SIG-M5 (cell line): ENCODE measurements around the gene PLPP7.
"Not testable (repeated sequence)": the region's sequence is repeated elsewhere in the genome, so short reads cannot be mapped to it uniquely, and the experiment has no call there.

Experiments used
- DNase-seq: peaks from one replicate; lab custom pipeline; 2025; lab: John Stamatoyannopoulos, UW

The PLPP7 gene

GRCh38 chr9:131266266-131267229 lies 23.0 kb upstream of the PLPP7 start:
- no peak for DNase-seq

- peak; percentile 70 for DNase-seq
Observed at GRCh38 chr9:131270171-131271015, 19.1 kb upstream of the PLPP7 start.

- not testable (repeated sequence) for DNase-seq
Observed at GRCh38 chr9:131271016-131271273, 18.6 kb upstream of the PLPP7 start.

- DNase-seq = no peak
Observed at GRCh38 chr9:131271506-131271931, 18.0 kb upstream of the PLPP7 start.

- DNase-seq = no peak
Observed at GRCh38 chr9:131272212-131272611, 17.3 kb upstream of the PLPP7 start.

GRCh38 chr9:131273146-131273855 lies 16.2 kb upstream of the PLPP7 start:
- no peak for DNase-seq

GRCh38 chr9:131273856-131274673 lies 15.5 kb upstream of the PLPP7 start:
- no peak for DNase-seq

- DNase-seq = no peak
Observed at GRCh38 chr9:131274674-131275331, 14.7 kb upstream of the PLPP7 start.

GRCh38 chr9:131275332-131276093 lies 14.0 kb upstream of the PLPP7 start:
- DNase-seq = no peak

GRCh38 chr9:131276094-131276888 lies 13.2 kb upstream of the PLPP7 start, which contains the start of gene FAM78A:
FAM78A (minus strand) TSS chr9:131276510; CDS start chr9:131276179, 331 bp downstream.
- no peak for DNase-seq

GRCh38 chr9:131276891-131277286 lies 12.6 kb upstream of the PLPP7 start:
- DNase-seq = no peak

GRCh38 chr9:131277287-131277909 lies 12.1 kb upstream of the PLPP7 start:
- no peak for DNase-seq

GRCh38 chr9:131277910-131278701 lies 11.4 kb upstream of the PLPP7 start:
- DNase-seq = no peak

GRCh38 chr9:131278702-131279111 lies 10.8 kb upstream of the PLPP7 start:
- no peak for DNase-seq

- DNase-seq = no peak
Observed at GRCh38 chr9:131279196-131279862, 10.2 kb upstream of the PLPP7 start.

- no peak for DNase-seq
Observed at GRCh38 chr9:131279863-131280570, 9.5 kb upstream of the PLPP7 start.

GRCh38 chr9:131280660-131281059 lies 8.9 kb upstream of the PLPP7 start:
- DNase-seq = no peak
